Skeletal muscle tissue (tissue), 4 donors: Measurements from ENCODE around the gene CD46. TPM values are rescaled to one million over a fixed set of nuclear protein-coding genes. Genes with fewer than 3 reads are reported as not detected.
A peak's percentile ranks its signal among the peaks of the same experiment; 100 is the strongest.

Experiments used
- H3K27ac ChIP-seq: one replicate; pipeline ENCODE4 v1.7.0; 2013; ENCODE audit warnings: mild to moderate bottlenecking, low read depth, low read length, inconsistent platforms
- H3K27me3 ChIP-seq, 3 donors: one replicate each; pipeline ENCODE4 v1.7.0; 2013; ENCODE audit warnings: low read length in 3 of 3; ENCODE audit not compliant: control insufficient read depth in 3 of 3, insufficient read depth in 3 of 3
- H3K36me3 ChIP-seq, 3 donors: one replicate each; pipeline ENCODE4 v1.7.0; 2013; ENCODE audit warnings: low read length in 3 of 3; ENCODE audit not compliant: control insufficient read depth in 3 of 3, insufficient read depth in 3 of 3
- H3K4me1 ChIP-seq, 3 donors: one replicate each; pipeline ENCODE4 v1.7.0; 2013; ENCODE audit warnings: low read length in 3 of 3, mild to moderate bottlenecking in 3 of 3; ENCODE audit not compliant: control insufficient read depth in 3 of 3, insufficient read depth in 3 of 3
- H3K4me3 ChIP-seq, 3 donors: one replicate each; pipeline ENCODE4 v1.7.0; 2013; ENCODE audit warnings: low read length in 3 of 3
- H3K9ac ChIP-seq, 3 donors: one replicate each; pipeline ENCODE4 v1.7.0; 2013; ENCODE audit warnings: low read length in 3 of 3, mild to moderate bottlenecking in 3 of 3, moderate library complexity in 2 of 3, low read depth in 1 of 3
- H3K9me3 ChIP-seq, 3 donors: one replicate each; pipeline ENCODE4 v1.7.0; 2013; ENCODE audit warnings: low read length in 3 of 3; ENCODE audit not compliant: control insufficient read depth in 3 of 3
- total RNA-seq: library from RNA; depleted of rRNA; stranded (reverse); fragments of >200 nt; gene quantifications from one replicate; pipeline ENCODE4 v1.2.3, GENCODE V29; 2014
- donor health status: Osteomylitis.

The CD46 gene
- total RNA-seq, 1 donor from 2014 or later: 53.8 TPM

DNA sequence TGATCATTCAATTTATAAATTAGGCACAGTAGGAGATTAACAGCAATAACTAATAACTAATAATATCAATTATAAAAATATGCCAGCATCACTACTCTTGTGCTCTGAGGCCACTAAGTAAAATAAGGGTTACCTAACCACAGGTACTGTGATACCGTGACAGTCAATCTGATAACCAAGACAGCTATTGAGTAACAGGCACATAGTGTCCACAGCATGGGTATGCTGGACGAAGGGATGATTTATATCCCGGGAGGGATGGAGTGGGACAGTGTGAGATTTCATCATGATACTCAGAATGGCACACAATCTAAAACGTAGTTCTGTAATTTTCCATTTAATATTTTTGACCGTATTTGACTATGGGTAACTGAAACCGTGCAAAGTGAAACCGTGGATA lies 39.4 kb downstream of the CD46 start:
- Histone ChIP-seq H3K9ac (no peak overlapping the region), H3K9me3 (no peaks in the 10 kb centered on the region), H3K36me3 (peaks cover 0 to 20% (median 4%) of the 10 kb centered on the region in 3 donors), H3K4me1 (peaks cover 0 to 3% (median 0%) of the 10 kb centered on the region in 3 donors), H3K27me3 (no peaks in the 10 kb centered on the region), H3K4me3 (no peak overlapping the region), H3K27ac (no peak overlapping the region)

DNA sequence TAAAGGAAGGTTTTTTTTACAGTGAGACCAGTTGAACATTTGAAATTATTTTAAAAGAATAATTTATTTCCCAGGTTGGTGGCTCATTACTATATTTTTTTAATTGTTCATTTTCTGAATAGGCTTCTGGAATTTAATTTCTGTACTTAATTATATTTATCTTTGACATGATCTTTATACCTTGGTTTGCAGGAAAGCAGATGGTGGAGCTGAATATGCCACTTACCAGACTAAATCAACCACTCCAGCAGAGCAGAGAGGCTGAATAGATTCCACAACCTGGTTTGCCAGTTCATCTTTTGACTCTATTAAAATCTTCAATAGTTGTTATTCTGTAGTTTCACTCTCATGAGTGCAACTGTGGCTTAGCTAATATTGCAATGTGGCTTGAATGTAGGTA lies 41.5 kb downstream of the CD46 start:
- no peaks in the 10 kb centered on the region for H3K9me3 ChIP-seq
- H3K4me3 ChIP-seq: no peak overlapping the region
- peaks cover 0 to 6% (median 0%) of the 10 kb centered on the region in 3 donors for H3K4me1 ChIP-seq
- H3K27me3 ChIP-seq: no peaks in the 10 kb centered on the region
- H3K27ac ChIP-seq: no peak overlapping the region
- H3K36me3 ChIP-seq: peaks cover 0 to 12% (median 4%) of the 10 kb centered on the region in 3 donors
- H3K9ac ChIP-seq: no peak overlapping the region

- Histone ChIP-seq H3K9me3 (no peaks in the 10 kb centered on the region), H3K27ac (no peak overlapping the region), H3K27me3 (no peaks in the 10 kb centered on the region), H3K4me1 (peaks cover 0 to 8% (median 0%) of the 10 kb centered on the region in 3 donors), H3K4me3 (no peak overlapping the region), H3K9ac (no peak overlapping the region), H3K36me3 (peaks cover 0 to 9% (median 4%) of the 10 kb centered on the region in 3 donors)
Measured at GRCh38 chr1:207794861-207795260, 43.0 kb downstream of the CD46 start.

- peak overlapping the region; percentile 23 for H3K27ac ChIP-seq
- H3K27me3 ChIP-seq: no peaks in the 10 kb centered on the region
- no peak overlapping the region for H3K9ac ChIP-seq
- H3K9me3 ChIP-seq: no peaks in the 10 kb centered on the region
- H3K4me1 ChIP-seq: peaks cover 0 to 8% (median 4%) of the 10 kb centered on the region in 3 donors
- no peak overlapping the region for H3K4me3 ChIP-seq
- peaks cover 6 to 26% (median 19%) of the 10 kb centered on the region in 3 donors for H3K36me3 ChIP-seq
Measured at GRCh38 chr1:207797229-207797973, 45.5 kb downstream of the CD46 start.

DNA sequence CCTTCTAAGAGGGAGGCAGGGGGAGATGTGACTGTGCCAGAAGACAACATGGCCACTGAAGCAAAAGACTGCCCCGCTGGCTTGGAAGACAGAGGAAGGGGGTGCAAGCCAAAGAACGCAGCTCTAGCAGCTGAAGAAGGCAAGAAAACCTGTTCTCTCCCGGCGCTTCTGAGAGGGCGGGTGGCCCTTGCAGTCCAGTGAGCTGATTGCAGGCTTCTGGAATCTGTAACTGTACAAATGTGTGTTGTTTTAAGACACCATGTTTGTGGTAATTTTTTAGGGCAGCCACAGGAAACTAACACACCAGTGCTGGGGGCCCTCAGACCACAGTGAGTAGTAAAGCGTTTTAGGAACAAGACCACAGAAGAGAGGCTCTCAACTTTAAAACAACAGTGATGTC lies 47.0 kb downstream of the CD46 start:
- Histone ChIP-seq H3K27ac (peak overlapping the region; percentile 33), H3K9ac (no peak overlapping the region), H3K4me1 (peaks cover 0 to 15% (median 11%) of the 10 kb centered on the region in 3 donors), H3K27me3 (no peaks in the 10 kb centered on the region), H3K4me3 (no peak overlapping the region), H3K36me3 (peaks cover 13 to 34% (median 34%) of the 10 kb centered on the region in 3 donors), H3K9me3 (no peaks in the 10 kb centered on the region)

DNA sequence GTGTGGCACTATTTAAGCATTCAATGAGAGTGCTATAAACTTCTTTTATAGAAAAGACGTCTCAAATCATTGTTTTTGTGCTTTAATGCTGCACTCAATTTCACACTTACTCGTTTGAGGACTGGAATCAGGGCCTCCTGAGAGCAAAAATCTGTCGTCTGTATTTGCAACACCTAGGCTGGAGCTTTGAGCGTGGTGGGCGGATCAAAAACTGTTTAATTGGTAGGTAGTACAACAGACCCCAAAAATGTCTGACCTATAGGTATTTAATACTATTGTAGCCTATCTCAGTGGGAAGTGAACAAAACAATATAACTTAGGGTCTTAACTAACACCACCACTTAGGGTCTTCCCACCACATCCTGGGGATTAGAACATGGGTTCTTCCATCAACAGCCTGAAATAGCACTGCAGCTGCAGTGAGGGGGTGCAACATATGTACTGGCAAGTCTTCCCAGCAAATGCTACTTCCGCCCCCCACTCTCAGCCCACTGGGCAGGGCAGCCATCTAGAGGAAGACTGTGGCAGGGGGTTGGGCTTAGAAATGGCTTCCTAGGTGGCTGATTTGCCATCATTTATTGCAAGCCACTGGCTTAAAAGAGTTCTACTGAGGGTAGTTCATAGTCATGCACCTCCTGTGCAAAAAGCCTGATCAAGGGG lies 48.3 kb downstream of the CD46 start:
- Histone ChIP-seq H3K27ac (no peak overlapping the region), H3K9me3 (no peaks in the 10 kb centered on the region), H3K27me3 (no peaks in the 10 kb centered on the region), H3K4me1 (peaks cover 9 to 27% (median 22%) of the 10 kb centered on the region in 3 donors), H3K36me3 (peaks cover 25 to 45% (median 44%) of the 10 kb centered on the region in 3 donors), H3K4me3 (no peak overlapping the region), H3K9ac (no peak overlapping the region)

- H3K4me1 ChIP-seq: peaks cover 26 to 44% (median 39%) of the 10 kb centered on the region in 3 donors
- no peak overlapping the region for H3K27ac ChIP-seq
- H3K9ac ChIP-seq: no peak overlapping the region
Measured at GRCh38 chr1:207801819-207802218, 50.0 kb downstream of the CD46 start.

GRCh38 chr1:207803678-207804077 lies 51.8 kb downstream of the CD46 start:
- peak overlapping the region in 1 of 3 donors; percentile 25 for H3K9ac ChIP-seq
- H3K9me3 ChIP-seq: no peaks in the 10 kb centered on the region
- peak overlapping the region; percentile 89 for H3K27ac ChIP-seq
- H3K4me1 ChIP-seq: peaks cover 45 to 62% (median 55%) of the 10 kb centered on the region in 3 donors
- H3K4me3 ChIP-seq: no peak overlapping the region
- H3K36me3 ChIP-seq: peaks cover 57 to 77% (median 75%) of the 10 kb centered on the region in 3 donors
- H3K27me3 ChIP-seq: no peaks in the 10 kb centered on the region

More at GRCh38 chr1:207801819-207802218, 50.0 kb downstream of the CD46 start:
- Histone ChIP-seq H3K4me3 (no peak overlapping the region), H3K36me3 (peaks cover 41 to 60% (median 58%) of the 10 kb centered on the region in 3 donors), H3K27me3 (no peaks in the 10 kb centered on the region), H3K9me3 (no peaks in the 10 kb centered on the region)

GRCh38 chr1:207804721-207805468 lies 53.0 kb downstream of the CD46 start:
- no peaks in the 10 kb centered on the region for H3K27me3 ChIP-seq
- H3K4me3 ChIP-seq: peak overlapping the region in 1 of 3 donors; percentile 38
- H3K27ac ChIP-seq: peak overlapping the region; percentile 89
- H3K4me1 ChIP-seq: peaks cover 57 to 74% (median 65%) of the 10 kb centered on the region in 3 donors
- H3K9ac ChIP-seq: peak overlapping the region; percentile 15 to 66 (median 57)
- H3K36me3 ChIP-seq: peaks cover 69 to 89% (median 86%) of the 10 kb centered on the region in 3 donors
- H3K9me3 ChIP-seq: no peaks in the 10 kb centered on the region
